Nephron (organoid): Measurements from ENCODE around the gene PBX2.
"Not testable (repeated sequence)": the region's sequence is repeated elsewhere in the genome, so short reads cannot be mapped to it uniquely, and the experiment has no call there.

Experiments
- H3K27ac Mint-ChIP-seq, 3 experiments: 2 replicates each; pipeline ENCODE4 v1.8.0; 2020; ENCODE audit warnings: mixed read lengths in 3 of 3, mild to moderate bottlenecking in 2 of 3, moderate library complexity in 1 of 3
- H3K27me3 Mint-ChIP-seq: 2 replicates; pipeline ENCODE4 v1.8.0; 2021; ENCODE audit warnings: low read depth, mild to moderate bottlenecking, moderate library complexity, mixed read lengths
- H3K36me3 Mint-ChIP-seq: 2 replicates; pipeline ENCODE4 v1.8.0; 2020; ENCODE audit warnings: low read depth, mixed read lengths
- H3K4me1 Mint-ChIP-seq: 2 replicates; pipeline ENCODE4 v1.8.0; 2020; ENCODE audit warnings: mixed read lengths
- H3K4me3 Mint-ChIP-seq, 3 experiments: 2 replicates each; pipeline ENCODE4 v1.8.0; 2020; ENCODE audit warnings: mild to moderate bottlenecking in 3 of 3, mixed read lengths in 3 of 3, moderate library complexity in 2 of 3
- H3K9me3 Mint-ChIP-seq: 2 replicates; pipeline ENCODE4 v1.8.0; 2020; ENCODE audit warnings: mixed read lengths
- CTCF ChIP-seq, 3 experiments: fragments of 200-600 bp; sonication (generic); IDR thresholded peaks; one replicate each; pipeline ENCODE4 v1.5.0; 2021; ENCODE audit warnings: antibody characterized with exemption in 3 of 3; ENCODE audit not compliant: unreplicated experiment in 3 of 3

Gene PBX2

DNA sequence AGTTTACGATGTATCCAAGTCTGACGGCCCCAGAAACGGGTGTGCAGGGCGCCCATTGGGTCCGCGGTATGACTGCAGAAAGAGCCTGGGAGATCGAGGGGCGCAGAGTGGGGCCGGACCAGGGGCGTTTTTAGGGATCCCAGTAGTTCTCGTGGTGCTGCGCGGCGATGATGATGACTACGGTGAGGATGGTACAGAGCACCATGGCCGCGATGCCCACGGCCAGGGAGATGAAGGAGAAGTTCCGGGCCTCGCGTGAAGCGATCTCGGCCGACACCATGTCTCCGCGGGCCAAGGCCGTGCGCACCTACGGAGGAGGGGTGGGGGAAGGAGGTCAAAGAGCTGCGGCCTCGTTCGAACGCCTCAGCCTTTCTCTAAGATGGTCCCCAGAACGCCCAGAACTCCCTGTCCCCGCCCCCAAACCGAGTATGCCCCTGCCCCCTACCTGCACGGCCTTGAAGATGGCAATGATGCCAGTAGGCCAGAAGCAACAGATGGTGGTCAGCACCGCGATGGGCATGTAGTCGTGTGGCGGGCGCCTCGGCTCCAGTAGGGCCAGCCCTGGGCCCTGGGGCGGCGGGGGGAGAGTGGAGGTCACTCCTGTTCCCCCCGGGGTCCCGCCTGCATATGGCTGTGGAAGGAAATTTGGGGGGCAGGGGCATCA lies 40.8 kb downstream of the PBX2 start:
- no peaks in the 10 kb centered on the region for H3K9me3 Mint-ChIP-seq
- H3K4me1 Mint-ChIP-seq = peaks cover 43% of the 10 kb centered on the region
- H3K27ac Mint-ChIP-seq = no peak overlapping the region
- peaks cover 6% of the 10 kb centered on the region for H3K36me3 Mint-ChIP-seq
- H3K27me3 Mint-ChIP-seq = peaks cover 18% of the 10 kb centered on the region
- peak overlapping the region in 2 of 3 experiments; percentile 3 to 28 for H3K4me3 Mint-ChIP-seq
- TF ChIP-seq CTCF (IDR thresholded peaks at IDR 0.05; ENCODE audit: unreplicated experiment in 3 of 3) = no peak

DNA sequence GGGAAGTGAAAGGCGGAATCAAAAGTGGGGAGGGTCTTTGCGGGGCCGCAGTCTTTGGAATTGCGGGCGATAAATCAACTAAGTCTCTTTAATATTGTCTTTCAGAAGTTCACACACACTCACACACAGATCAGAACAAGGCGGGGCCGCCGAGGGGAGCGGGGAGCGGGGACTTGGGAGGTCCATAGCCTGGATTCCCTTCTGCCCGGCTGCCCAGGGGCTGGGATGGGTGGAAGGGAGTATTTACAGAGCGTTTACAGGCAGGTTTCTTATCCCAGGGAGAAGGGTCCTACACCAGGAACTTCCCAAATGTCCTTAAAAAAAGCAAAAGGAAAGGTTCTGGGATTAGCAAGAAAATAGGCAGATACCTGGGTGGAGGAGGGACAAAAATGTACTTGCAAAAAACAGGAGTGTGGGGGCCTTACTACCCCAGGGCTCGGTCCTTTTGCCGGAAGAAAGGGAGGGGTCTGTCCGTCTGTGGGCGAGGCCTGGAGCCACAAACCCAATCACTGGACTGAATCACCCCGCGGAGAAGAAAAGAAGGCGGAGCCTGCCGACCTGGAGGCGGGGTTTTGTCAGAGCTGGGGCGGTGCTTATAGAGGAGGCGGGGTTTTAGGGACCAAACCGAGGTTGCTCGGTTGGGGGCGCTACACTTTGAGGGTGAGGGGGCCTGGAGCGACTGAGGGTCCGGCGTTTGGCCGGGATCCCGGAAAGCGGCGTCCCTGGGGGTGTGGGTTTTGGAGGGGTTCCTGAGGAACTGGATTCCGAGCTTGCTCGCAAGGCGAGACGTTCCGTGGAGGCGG lies 41.5 kb downstream of the PBX2 start:
- no peaks in the 10 kb centered on the region for H3K9me3 Mint-ChIP-seq
- H3K27ac Mint-ChIP-seq = no peak overlapping the region
- H3K36me3 Mint-ChIP-seq = peaks cover 6% of the 10 kb centered on the region
- H3K4me3 Mint-ChIP-seq = peak overlapping the region; percentile 3 to 42 (median 28)
- peaks cover 18% of the 10 kb centered on the region for H3K27me3 Mint-ChIP-seq
- peaks cover 38% of the 10 kb centered on the region for H3K4me1 Mint-ChIP-seq
- TF ChIP-seq CTCF (IDR thresholded peaks at IDR 0.05; ENCODE audit: unreplicated experiment in 3 of 3) = no peak

DNA sequence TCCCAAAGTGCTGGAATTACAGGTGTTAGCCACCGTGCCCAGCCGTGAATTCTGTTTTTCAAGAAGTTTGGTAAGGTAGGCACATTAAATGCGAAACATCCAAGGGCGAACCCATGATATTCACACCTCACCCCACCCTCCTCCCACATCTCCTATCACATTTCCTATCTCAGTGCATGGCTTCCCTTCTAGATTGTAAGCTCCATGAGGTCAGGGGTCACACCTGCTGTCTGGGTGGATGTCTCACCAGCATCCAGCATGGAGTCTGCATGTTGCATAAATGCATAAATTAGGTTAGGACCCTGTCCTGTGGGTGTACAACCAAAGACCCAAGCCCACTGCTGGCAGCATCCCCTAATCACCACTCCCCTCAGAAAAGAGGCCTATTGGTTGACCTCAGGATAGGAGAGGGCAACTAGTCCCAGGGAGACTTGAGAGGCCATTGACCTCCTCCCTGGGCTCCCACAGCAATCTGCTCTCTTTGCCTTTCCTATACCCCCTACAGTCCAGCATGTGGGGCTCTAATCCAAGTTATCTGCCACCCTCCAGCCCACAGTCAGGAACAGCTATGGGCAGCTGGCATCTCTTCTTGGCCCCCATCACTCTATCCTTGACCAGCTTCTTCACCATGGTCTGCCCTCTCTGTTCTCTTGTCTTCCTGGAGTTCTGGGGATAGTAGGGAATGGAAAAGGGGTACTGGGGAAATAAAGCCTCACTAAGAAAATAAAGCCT lies 42.4 kb downstream of the PBX2 start:
- Mint-ChIP-seq H3K4me3 (no peak overlapping the region), H3K9me3 (no peaks in the 10 kb centered on the region), H3K27ac (no peak overlapping the region), H3K36me3 (peaks cover 6% of the 10 kb centered on the region), H3K27me3 (peaks cover 18% of the 10 kb centered on the region), H3K4me1 (peaks cover 30% of the 10 kb centered on the region)
- TF ChIP-seq CTCF (IDR thresholded peaks at IDR 0.05; ENCODE audit: unreplicated experiment in 3 of 3) = no peak

- H3K4me1 Mint-ChIP-seq = peaks cover 23% of the 10 kb centered on the region
- TF ChIP-seq CTCF (IDR thresholded peaks at IDR 0.05; ENCODE audit: unreplicated experiment in 3 of 3) = no peak
- H3K27me3 Mint-ChIP-seq = peaks cover 12% of the 10 kb centered on the region
Observed at GRCh38 chr6:32146687-32147086, 43.3 kb downstream of the PBX2 start.

DNA sequence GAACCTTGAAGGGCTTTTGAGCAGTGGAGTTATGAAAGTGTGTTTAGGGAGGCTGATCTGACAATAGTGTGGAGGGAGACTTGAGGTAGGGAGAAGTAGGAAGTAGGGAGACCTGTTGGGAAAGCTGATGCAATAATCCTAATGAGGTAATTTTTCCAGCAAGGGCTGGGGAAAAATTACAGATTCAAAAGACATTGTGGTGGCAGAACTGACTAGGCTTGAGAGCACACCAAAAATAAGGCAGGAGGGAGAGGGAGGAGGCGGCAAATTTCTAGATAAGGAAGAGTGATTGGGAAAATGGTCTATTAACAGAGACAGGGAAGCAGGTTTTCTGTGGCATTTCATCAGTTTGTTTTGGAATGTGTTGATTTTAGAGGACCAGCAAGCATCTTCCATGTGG lies 43.7 kb downstream of the PBX2 start:
- Mint-ChIP-seq H3K27ac (peak overlapping the region in 2 of 3 experiments; percentile 11 to 38), H3K4me3 (peak overlapping the region in 2 of 3 experiments; percentile 0 to 38), H3K27me3 (peaks cover 11% of the 10 kb centered on the region), H3K36me3 (peaks cover 6% of the 10 kb centered on the region), H3K9me3 (no peaks in the 10 kb centered on the region), H3K4me1 (peaks cover 19% of the 10 kb centered on the region)
- no peak for TF ChIP-seq CTCF (IDR thresholded peaks at IDR 0.05; ENCODE audit: unreplicated experiment in 3 of 3)

More at GRCh38 chr6:32146687-32147086, 43.3 kb downstream of the PBX2 start:
- Mint-ChIP-seq H3K9me3 (no peaks in the 10 kb centered on the region), H3K36me3 (peaks cover 6% of the 10 kb centered on the region), H3K4me3 (peak overlapping the region in 2 of 3 experiments; percentile 0 to 38), H3K27ac (peak overlapping the region in 2 of 3 experiments; percentile 11 to 38)

DNA sequence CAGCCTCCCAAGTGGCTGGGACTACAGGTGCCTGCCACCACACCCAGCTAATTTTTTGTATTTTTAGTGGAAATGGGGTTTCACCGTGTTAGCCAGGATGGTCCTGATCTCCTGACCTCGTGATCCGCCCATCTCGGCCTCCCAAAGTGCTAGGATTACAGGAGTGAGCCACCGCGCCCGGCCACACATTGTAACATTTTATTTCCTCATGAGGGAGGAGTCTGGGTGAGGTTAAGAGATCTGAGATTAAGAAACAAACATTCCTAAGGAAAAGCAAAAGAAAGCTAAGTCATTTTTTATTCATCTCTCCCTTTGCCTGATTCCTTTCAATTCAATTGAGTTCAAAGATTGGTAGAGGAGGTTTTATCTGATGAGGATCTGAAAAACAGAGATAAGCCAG lies 45.8 kb downstream of the PBX2 start:
- H3K27me3 Mint-ChIP-seq, H3K9me3 Mint-ChIP-seq, H3K36me3 Mint-ChIP-seq, H3K4me3 Mint-ChIP-seq, H3K27ac Mint-ChIP-seq: not testable (repeated sequence)
- peaks cover 11% of the 10 kb centered on the region for H3K4me1 Mint-ChIP-seq
